Measurements from ENCODE around the gene C6orf89. TPM values are rescaled to one million over a fixed set of nuclear protein-coding genes. Genes with fewer than 3 reads are reported as not detected.

Gene C6orf89
- total RNA-seq, 1 experiment from 2014 or later: 22.6 TPM

GRCh38 chr6:36958775-36959554 is 73.2 kb downstream of the C6orf89 start:
- no peaks in the 10 kb centered on the region for H3K36me3 ChIP-seq (ENCODE audit: insufficient read depth, low read length, poor library complexity, severe bottlenecking)
- no peak overlapping the region for H3K27ac ChIP-seq (ENCODE audit: low read depth, low read length, poor library complexity, severe bottlenecking)
- no peak overlapping the region for H3K4me3 ChIP-seq (ENCODE audit: low read depth, low read length, poor library complexity, severe bottlenecking)
- ChIA-PET POLR2A (ENCODE audit: low non-redundant PET) (no interaction called here), CTCF (interaction anchor here (0.7 kb wide), 1 partner anchor 55 kb away, joined by 4 read pairs; no protein-coding TSS in a partner anchor)
- TF ChIP-seq EZH2 (IDR thresholded peaks at IDR 0.05; ENCODE audit: borderline replicate concordance, low read depth, low read length, poor library complexity, severe bottlenecking): no peak
- TF ChIP-seq, protein P1, sequence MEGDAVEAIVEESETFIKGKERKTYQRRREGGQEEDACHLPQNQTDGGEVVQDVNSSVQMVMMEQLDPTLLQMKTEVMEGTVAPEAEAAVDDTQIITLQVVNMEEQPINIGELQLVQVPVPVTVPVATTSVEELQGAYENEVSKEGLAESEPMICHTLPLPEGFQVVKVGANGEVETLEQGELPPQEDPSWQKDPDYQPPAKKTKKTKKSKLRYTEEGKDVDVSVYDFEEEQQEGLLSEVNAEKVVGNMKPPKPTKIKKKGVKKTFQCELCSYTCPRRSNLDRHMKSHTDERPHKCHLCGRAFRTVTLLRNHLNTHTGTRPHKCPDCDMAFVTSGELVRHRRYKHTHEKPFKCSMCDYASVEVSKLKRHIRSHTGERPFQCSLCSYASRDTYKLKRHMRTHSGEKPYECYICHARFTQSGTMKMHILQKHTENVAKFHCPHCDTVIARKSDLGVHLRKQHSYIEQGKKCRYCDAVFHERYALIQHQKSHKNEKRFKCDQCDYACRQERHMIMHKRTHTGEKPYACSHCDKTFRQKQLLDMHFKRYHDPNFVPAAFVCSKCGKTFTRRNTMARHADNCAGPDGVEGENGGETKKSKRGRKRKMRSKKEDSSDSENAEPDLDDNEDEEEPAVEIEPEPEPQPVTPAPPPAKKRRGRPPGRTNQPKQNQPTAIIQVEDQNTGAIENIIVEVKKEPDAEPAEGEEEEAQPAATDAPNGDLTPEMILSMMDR (conservative IDR thresholded peaks at IDR 0.05; ENCODE audit: low read depth, low read length): no peak
- H3K4me1 ChIP-seq (ENCODE audit: insufficient read depth, low read length, poor library complexity, severe bottlenecking): no peaks in the 10 kb centered on the region
- no peaks in the 10 kb centered on the region for H3K9me3 ChIP-seq (ENCODE audit: low read depth, low read length, poor library complexity, severe bottlenecking)
- DNase-seq (ENCODE audit: low spot score): no peak
- intact Hi-C loops (cut with micrococcal nuclease; ENCODE audit: unreplicated experiment): no loop called here
- no peaks in the 10 kb centered on the region for H3K27me3 ChIP-seq (replicated peaks; ENCODE audit: insufficient read depth, low read depth, low read length, poor library complexity)
- BruUV-seq (replicated peaks): no TSS peak

DNA sequence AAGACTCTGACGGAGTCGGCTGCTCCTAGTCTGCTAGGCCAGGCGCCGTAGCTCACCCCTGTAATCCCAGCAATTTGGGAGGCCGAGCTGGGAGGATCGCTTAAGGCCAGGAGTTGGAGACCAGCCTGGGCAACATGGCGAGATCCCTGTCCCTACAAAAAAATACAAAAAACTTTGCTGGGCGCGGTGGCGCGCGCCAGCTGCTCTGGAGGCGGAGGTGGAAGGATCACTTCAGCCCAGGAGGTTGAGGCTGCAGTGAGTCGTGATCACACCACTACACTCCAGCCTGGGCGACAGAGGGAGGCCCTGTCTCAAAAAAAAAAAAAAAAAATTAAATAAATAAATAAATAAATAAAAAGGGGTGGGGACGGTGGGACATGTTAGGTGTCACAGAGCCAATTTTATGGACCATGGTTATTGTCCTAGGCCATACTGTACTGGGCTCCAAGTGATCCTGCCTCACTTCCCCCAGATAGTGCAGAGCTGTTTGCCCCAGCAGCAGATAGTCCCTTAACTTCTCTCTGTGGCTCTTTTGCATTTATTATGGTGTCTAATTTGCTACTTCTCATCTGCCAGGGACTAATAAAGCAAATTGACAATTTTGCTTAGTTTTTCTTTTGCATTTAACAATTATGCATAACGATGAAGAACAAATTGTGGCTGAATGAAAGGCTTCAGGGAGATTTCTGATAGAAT is 74.0 kb downstream of the C6orf89 start:
- POLR2A ChIA-PET (ENCODE audit: low non-redundant PET): no interaction called here
- H3K4me3 ChIP-seq (ENCODE audit: low read depth, low read length, poor library complexity, severe bottlenecking): no peak overlapping the region
- H3K4me1 ChIP-seq (ENCODE audit: insufficient read depth, low read length, poor library complexity, severe bottlenecking): no peaks in the 10 kb centered on the region
- H3K9me3 ChIP-seq (ENCODE audit: low read depth, low read length, poor library complexity, severe bottlenecking): no peaks in the 10 kb centered on the region
- no peak overlapping the region for H3K27ac ChIP-seq (ENCODE audit: low read depth, low read length, poor library complexity, severe bottlenecking)
- no peak for DNase-seq (ENCODE audit: low spot score)
- no peak for TF ChIP-seq EZH2 (IDR thresholded peaks at IDR 0.05; ENCODE audit: borderline replicate concordance, low read depth, low read length, poor library complexity, severe bottlenecking)
- TF ChIP-seq, protein P1 (conservative IDR thresholded peaks at IDR 0.05; ENCODE audit: low read depth, low read length): no peak
- intact Hi-C loops (cut with micrococcal nuclease; ENCODE audit: unreplicated experiment): no loop called here
- no peaks in the 10 kb centered on the region for H3K27me3 ChIP-seq (replicated peaks; ENCODE audit: insufficient read depth, low read depth, low read length, poor library complexity)
- no TSS peak for BruUV-seq (replicated peaks)
- CTCF ChIA-PET: interaction anchor here (0.7 kb wide), 1 partner anchor 54 kb away, joined by 4 read pairs; no protein-coding TSS in a partner anchor
- H3K36me3 ChIP-seq (ENCODE audit: insufficient read depth, low read length, poor library complexity, severe bottlenecking): no peaks in the 10 kb centered on the region

DNA sequence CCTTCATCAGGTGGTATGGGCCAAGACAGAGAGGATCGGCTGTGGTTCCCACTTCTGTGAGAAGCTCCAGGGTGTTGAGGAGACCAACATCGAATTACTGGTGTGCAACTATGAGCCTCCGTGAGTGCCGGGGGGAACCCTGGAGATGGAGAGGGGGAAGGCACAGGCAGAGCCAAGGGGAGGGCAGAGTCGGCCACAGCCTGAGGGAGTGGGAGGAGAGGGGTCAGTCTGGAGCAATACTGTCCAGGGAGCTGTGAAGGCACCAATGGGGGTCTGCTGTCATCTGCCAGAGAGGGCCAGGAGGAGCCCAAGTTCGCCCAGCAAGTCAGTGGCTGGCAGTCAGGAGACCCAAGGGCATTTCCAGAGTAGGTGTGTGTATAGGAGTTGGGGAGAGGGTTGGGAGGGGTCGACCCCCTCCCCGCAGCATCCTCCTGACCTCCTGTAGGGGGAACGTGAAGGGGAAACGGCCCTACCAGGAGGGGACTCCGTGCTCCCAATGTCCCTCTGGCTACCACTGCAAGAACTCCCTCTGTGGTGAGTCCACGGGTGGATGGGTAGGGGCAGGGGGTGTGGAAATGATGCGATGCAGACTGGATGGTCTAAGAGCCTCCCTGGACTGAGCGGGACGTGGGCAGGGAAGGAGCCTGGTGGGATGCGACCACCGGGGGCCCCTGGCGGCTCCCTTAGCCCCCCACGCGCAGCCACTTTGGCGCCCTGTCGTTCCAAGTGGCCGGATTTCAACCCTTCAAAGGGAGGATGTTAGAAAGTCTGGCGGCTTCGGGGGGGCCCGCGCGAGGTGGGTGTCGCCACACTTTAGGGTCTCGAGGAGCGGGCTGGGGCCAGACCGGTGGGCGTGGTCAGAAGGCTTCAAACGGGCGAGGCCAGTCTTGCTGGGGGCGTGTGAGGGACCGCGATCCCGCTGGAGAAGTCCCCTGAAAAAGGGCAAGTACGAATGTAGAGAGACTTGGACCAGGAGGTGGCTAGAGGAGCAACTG is 76.0 kb downstream of the C6orf89 start:
- H3K4me3 ChIP-seq (ENCODE audit: low read depth, low read length, poor library complexity, severe bottlenecking): no peak overlapping the region
- H3K27ac ChIP-seq (ENCODE audit: low read depth, low read length, poor library complexity, severe bottlenecking): no peak overlapping the region
- ChIA-PET CTCF (no interaction called here), POLR2A (ENCODE audit: low non-redundant PET) (no interaction called here)
- no peaks in the 10 kb centered on the region for H3K27me3 ChIP-seq (replicated peaks; ENCODE audit: insufficient read depth, low read depth, low read length, poor library complexity)
- no peaks in the 10 kb centered on the region for H3K4me1 ChIP-seq (ENCODE audit: insufficient read depth, low read length, poor library complexity, severe bottlenecking)
- H3K36me3 ChIP-seq (ENCODE audit: insufficient read depth, low read length, poor library complexity, severe bottlenecking): peaks cover 4% of the 10 kb centered on the region
- intact Hi-C loops (cut with micrococcal nuclease; ENCODE audit: unreplicated experiment): no loop called here
- H3K9me3 ChIP-seq (ENCODE audit: low read depth, low read length, poor library complexity, severe bottlenecking): no peaks in the 10 kb centered on the region
- BruUV-seq (replicated peaks): no TSS peak
- DNase-seq (ENCODE audit: low spot score): no peak
- TF ChIP-seq EZH2 (IDR thresholded peaks at IDR 0.05; ENCODE audit: borderline replicate concordance, low read depth, low read length, poor library complexity, severe bottlenecking): no peak
- TF ChIP-seq, protein P1 (conservative IDR thresholded peaks at IDR 0.05; ENCODE audit: low read depth, low read length): no peak
